OCI-LY7 (cell line): Measurements from ENCODE around the gene FRMD8. TPM values are rescaled to one million over a fixed set of nuclear protein-coding genes. Genes with fewer than 3 reads are reported as not detected.
A peak's percentile ranks its signal among the peaks of the same experiment; 100 is the strongest.

Experiments used
- BruUV-seq: library from RNA; stranded (reverse); fragments of 400-500 nt; replicated peaks from 2 replicates; lab custom pipeline; 2021; lab: Mats Ljungman, UMichigan
- CTCF ChIA-PET: fragments of 300-600 bp; sonication (Branson Sonifier 250); formaldehyde crosslinking; loops from one replicate; lab custom pipeline; 2022; ENCODE audit warnings: antibody characterized with exemption; ENCODE audit not compliant: unreplicated experiment; lab: Charles Lee
- POLR2A ChIA-PET: fragments of 300-600 bp; sonication (Branson Sonifier 250); formaldehyde crosslinking; loops from one replicate; lab custom pipeline; 2022; ENCODE audit warnings: antibody characterized with exemption; lab: Charles Lee
- DNase-seq: peaks from one replicate; pipeline ENCODE4 v3.0.0-alpha.2; 2015; ENCODE audit warnings: low spot score
- H2AFZ ChIP-seq: fragments of 200-600 bp; sonication (generic), shearing (Covaris generic); 2 replicates; pipeline ENCODE4 v1.6.1; 2014; ENCODE audit warnings: mild to moderate bottlenecking, antibody characterized with exemption, low read length, moderate library complexity
- H3K27ac ChIP-seq: fragments of 200-600 bp; sonication (generic); 2 replicates; pipeline ENCODE4 v1.5.1; 2014; ENCODE audit warnings: mixed run types, low read depth, mild to moderate bottlenecking, moderate library complexity, low read length, inconsistent platforms; ENCODE audit not compliant: poor library complexity, severe bottlenecking
- H3K36me3 ChIP-seq: fragments of 200-600 bp; sonication (generic); 2 replicates; pipeline ENCODE4 v1.6.1; 2014; ENCODE audit warnings: mild to moderate bottlenecking, antibody characterized with exemption, low read length, moderate library complexity, mixed read lengths; ENCODE audit not compliant: insufficient read depth
- H3K4me1 ChIP-seq: fragments of 200-600 bp; sonication (generic); 2 replicates; pipeline ENCODE4 v1.5.1; 2014; ENCODE audit warnings: mild to moderate bottlenecking, low read length; ENCODE audit not compliant: insufficient read depth, poor library complexity, severe bottlenecking
- H3K4me2 ChIP-seq: fragments of 200-600 bp; sonication (generic); 2 replicates; pipeline ENCODE4 v1.6.1; 2014; ENCODE audit warnings: mild to moderate bottlenecking, low read length
- H3K4me3 ChIP-seq: fragments of 200-600 bp; sonication (generic); 2 replicates; pipeline ENCODE4 v1.5.1; 2014; ENCODE audit warnings: mild to moderate bottlenecking, low read depth, low read length; ENCODE audit not compliant: poor library complexity, severe bottlenecking
- H3K79me2 ChIP-seq: fragments of 200-600 bp; sonication (generic); 2 replicates; pipeline ENCODE4 v1.6.1; 2016; ENCODE audit warnings: low read depth, mild to moderate bottlenecking, low read length, moderate library complexity, mixed read lengths; ENCODE audit not compliant: insufficient read depth
- H3K9me2 ChIP-seq: fragments of 200-600 bp; sonication (generic); 2 replicates; pipeline ENCODE4 v1.6.1; 2016; ENCODE audit warnings: mild to moderate bottlenecking, low read length, mixed read lengths; ENCODE audit not compliant: insufficient read depth
- H3K9me3 ChIP-seq: fragments of 200-600 bp; sonication (generic); 2 replicates; pipeline ENCODE4 v1.6.1; 2014; ENCODE audit warnings: mild to moderate bottlenecking, mixed run types, low read length, mixed read lengths
- H4K20me1 ChIP-seq: fragments of 200-600 bp; sonication (generic); 2 replicates; pipeline ENCODE4 v1.6.1; 2014; ENCODE audit warnings: mild to moderate bottlenecking, antibody characterized with exemption, low read length, moderate library complexity, mixed read lengths; ENCODE audit not compliant: insufficient read depth
- CTCF ChIP-seq: fragments of 200-600 bp; sonication (generic); conservative IDR thresholded peaks from 2 replicates; pipeline ENCODE4 v1.5.1; 2014; ENCODE audit warnings: mild to moderate bottlenecking, antibody characterized with exemption, low read length, moderate library complexity, mixed read lengths
- EZH2phosphoT487 ChIP-seq: fragments of 200-600 bp; sonication (generic); IDR thresholded peaks from 2 replicates; pipeline ENCODE4 v1.6.1; 2018; ENCODE audit warnings: low read depth, borderline replicate concordance, mild to moderate bottlenecking, mixed run types, antibody characterized with exemption, low read length, moderate library complexity, mixed read lengths
- intact Hi-C: fragments of 100-400 bp; cut with micrococcal nuclease; formaldehyde crosslinking; loops from one replicate; pipeline ENCODE4 v1.10.0; 2022; ENCODE audit not compliant: unreplicated experiment
- total RNA-seq, 2 experiments: library from RNA; depleted of rRNA in 1 of 2; stranded (reverse); fragments of >200 nt in 1 of 2; shearing (Covaris generic) in 1 of 2; gene quantifications; 2 replicates each; pipeline ENCODE4 v1.2.3, GENCODE V29; 2014 to 2022

The FRMD8 gene
- total RNA-seq, 2 experiments from 2014 or later, result 37.6 to 55.8 TPM

GRCh38 chr11:65403607-65404121 lies 17.2 kb downstream of the FRMD8 start:
- H2AFZ ChIP-seq, result no peak overlapping the region
- H3K36me3 ChIP-seq, result peaks cover 71% of the 10 kb centered on the region
- ChIA-PET CTCF (interaction anchor here (0.6 kb wide), 1 partner anchor 18 kb away, joined by 3 read pairs; no protein-coding TSS in a partner anchor), POLR2A (interaction anchor here (0.6 to 1.7 kb wide), 3 partner anchors 94 to 555 kb away, joined by 3 to 9 read pairs (median 3); no protein-coding TSS in a partner anchor)
- peak overlapping the region; percentile 45 for H3K4me3 ChIP-seq
- peak; percentile 94 for DNase-seq
- intact Hi-C loops, result loop anchor here (2.0 kb wide), 1 partner anchor 17 kb away; the partner anchor contains the start of gene FRMD8
- BruUV-seq, result no TSS peak
- peaks cover 53% of the 10 kb centered on the region for H3K4me1 ChIP-seq
- peak overlapping the region; percentile 90 for H3K27ac ChIP-seq
- H3K9me2 ChIP-seq, result no peaks in the 10 kb centered on the region
- TF ChIP-seq CTCF (no peak), EZH2phosphoT487 (no peak)
- no peaks in the 10 kb centered on the region for H3K9me3 ChIP-seq
- 0 out of 2 replicates have a peak, but pooled peaks cover 4% of the 10 kb centered on the region for H4K20me1 ChIP-seq
- peak overlapping the region; percentile 76 for H3K4me2 ChIP-seq
- no peaks in the 10 kb centered on the region for H3K79me2 ChIP-seq

- no peaks in the 10 kb centered on the region for H3K9me2 ChIP-seq
- no peaks in the 10 kb centered on the region for H3K9me3 ChIP-seq
- ChIA-PET POLR2A (interaction anchor here (0.6 kb wide), 1 partner anchor 556 kb away, joined by 3 read pairs; no protein-coding TSS in a partner anchor), CTCF (no interaction called here)
- no peak for DNase-seq
- H3K36me3 ChIP-seq, result peaks cover 75% of the 10 kb centered on the region
- 0 out of 2 replicates have a peak, but pooled peaks cover 4% of the 10 kb centered on the region for H4K20me1 ChIP-seq
- H3K79me2 ChIP-seq, result no peaks in the 10 kb centered on the region
- H3K4me3 ChIP-seq, result peak overlapping the region; percentile 45
- no TSS peak for BruUV-seq
- no peak overlapping the region for H2AFZ ChIP-seq
- TF ChIP-seq EZH2phosphoT487, result no peak
- TF ChIP-seq CTCF, result no peak
- H3K4me2 ChIP-seq, result peak overlapping the region; percentile 76
- H3K27ac ChIP-seq, result peak overlapping the region; percentile 90
- intact Hi-C loops, result no loop called here
- peaks cover 56% of the 10 kb centered on the region for H3K4me1 ChIP-seq
These were observed 17.8 kb downstream of the FRMD8 start for GRCh38 chr11:65404210-65404609.
